Natural killer cell (primary cell): ENCODE results near the gene RAPGEF4. TPM values are rescaled to one million over a fixed set of nuclear protein-coding genes. Genes with fewer than 3 reads are reported as not detected.

ENCODE experiments used
- ATAC-seq, 3 donors: fragments of 150-1000 bp in 2 of 3; fragments of 200-7000 bp in 1 of 3; cut with Tn5 transposase; 1 replicate in 1 of 3; 2 replicates in 2 of 3; pipeline ENCODE4 v1.10.0; 2021; ENCODE audit warnings: mild to moderate bottlenecking in 2 of 3, moderate library complexity in 2 of 3
- DNase-seq, 2 donors: peaks; one replicate each; pipeline versions ENCODE4 v3.0.0 to v3.0.0-alpha.2; 2013 to 2021; ENCODE audit warnings: mixed read lengths in 1 of 2
- H3K27ac ChIP-seq: one replicate; pipeline ENCODE4 v1.5.1; 2013; ENCODE audit warnings: mild to moderate bottlenecking, low read length
- H3K27me3 ChIP-seq: one replicate; pipeline ENCODE4 v1.6.1; 2013; ENCODE audit warnings: low read length; ENCODE audit not compliant: control insufficient read depth, insufficient read depth
- H3K36me3 ChIP-seq: one replicate; pipeline ENCODE4 v1.6.1; 2013; ENCODE audit warnings: low read length; ENCODE audit not compliant: control insufficient read depth, insufficient read depth
- H3K4me1 ChIP-seq: one replicate; pipeline ENCODE4 v1.6.1; 2013; ENCODE audit warnings: low read length; ENCODE audit not compliant: control insufficient read depth, insufficient read depth
- H3K4me3 ChIP-seq: one replicate; pipeline ENCODE4 v1.5.1; 2013; ENCODE audit warnings: low read length
- H3K9me3 ChIP-seq: one replicate; pipeline ENCODE4 v1.6.1; 2013; ENCODE audit warnings: low read length; ENCODE audit not compliant: control insufficient read depth, insufficient read depth
- H3K27ac Mint-ChIP-seq, 2 donors: one replicate each; pipeline ENCODE4 v1.8.0; 2022; ENCODE audit warnings: mild to moderate bottlenecking in 2 of 2, mixed read lengths in 2 of 2, moderate library complexity in 1 of 2
- H3K27me3 Mint-ChIP-seq, 2 donors: one replicate each; pipeline ENCODE4 v1.8.0; 2022; ENCODE audit warnings: low read depth in 2 of 2, mixed read lengths in 2 of 2
- H3K36me3 Mint-ChIP-seq: one replicate; pipeline ENCODE4 v1.8.0; 2022; ENCODE audit warnings: mixed read lengths
- H3K4me1 Mint-ChIP-seq, 2 donors: one replicate each; pipeline ENCODE4 v1.8.0; 2022; ENCODE audit warnings: mixed read lengths in 2 of 2
- H3K4me3 Mint-ChIP-seq: one replicate; pipeline ENCODE4 v1.8.0; 2022; ENCODE audit warnings: mild to moderate bottlenecking, moderate library complexity, mixed read lengths
- H3K9me3 Mint-ChIP-seq, 2 donors: one replicate each; pipeline ENCODE4 v1.8.0; 2022; ENCODE audit warnings: mixed read lengths in 2 of 2
- WGBS: methylation state at CpG from one replicate; pipeline ENCODE4 v1.1.7; 2013; ENCODE audit warnings: missing lambda C conversion rate; ENCODE audit not compliant: insufficient coverage; 5-methylcytosine and 5-hydroxymethylcytosine counted together
- intact Hi-C: fragments of 100-400 bp; cut with micrococcal nuclease; formaldehyde crosslinking; loops from one replicate; pipeline ENCODE4 v1.14.2; 2022
- total RNA-seq, 4 donors: library from RNA; stranded (reverse); fragments of 120-200 nt in 1 of 4; gene quantifications; one replicate each; pipeline versions ENCODE4 v1.2.3 to v1.2.4, GENCODE V29; 2013 to 2022
- TF ChIP-seq, protein P1 (sequence below): fragments of 200-600 bp; IDR thresholded peaks from one replicate; pipeline ENCODE4 v1.8.0; 2022; ENCODE audit warnings: antibody characterized with exemption

The RAPGEF4 gene
- total RNA-seq, 3 donors from 2014 or later (not counting 1 experiment from before 2014, with no cell fraction given) = 0.50 TPM; not detected in 2

DNA sequence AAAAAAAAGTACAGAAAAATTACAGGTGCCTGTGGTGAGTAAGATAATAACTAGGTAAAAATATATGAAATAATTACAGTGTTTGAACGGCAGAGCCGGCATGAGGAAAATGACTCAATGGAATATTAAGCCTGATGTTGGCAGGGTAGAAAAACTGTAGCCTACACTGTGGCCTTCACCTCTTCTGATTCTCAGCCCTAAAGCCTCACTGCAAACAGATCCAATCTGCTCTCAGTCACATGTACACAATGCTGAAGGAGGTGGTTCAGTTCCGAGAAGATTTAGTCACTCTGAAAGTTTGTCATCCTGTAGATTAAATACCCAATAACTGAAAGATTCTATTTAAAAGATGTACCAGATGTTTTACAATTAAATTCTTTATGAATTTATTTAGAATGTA lies 273.1 kb downstream of the RAPGEF4 start:
- ATAC-seq (no peak), DNase-seq (no peak)
- H3K4me3 ChIP-seq = no peak overlapping the region
- H3K4me3 Mint-ChIP-seq = no peak overlapping the region
- no peak overlapping the region for H3K27ac Mint-ChIP-seq
- no peaks in the 10 kb centered on the region for H3K9me3 ChIP-seq
- intact Hi-C loops = no loop called here
- TF ChIP-seq, protein P1, sequence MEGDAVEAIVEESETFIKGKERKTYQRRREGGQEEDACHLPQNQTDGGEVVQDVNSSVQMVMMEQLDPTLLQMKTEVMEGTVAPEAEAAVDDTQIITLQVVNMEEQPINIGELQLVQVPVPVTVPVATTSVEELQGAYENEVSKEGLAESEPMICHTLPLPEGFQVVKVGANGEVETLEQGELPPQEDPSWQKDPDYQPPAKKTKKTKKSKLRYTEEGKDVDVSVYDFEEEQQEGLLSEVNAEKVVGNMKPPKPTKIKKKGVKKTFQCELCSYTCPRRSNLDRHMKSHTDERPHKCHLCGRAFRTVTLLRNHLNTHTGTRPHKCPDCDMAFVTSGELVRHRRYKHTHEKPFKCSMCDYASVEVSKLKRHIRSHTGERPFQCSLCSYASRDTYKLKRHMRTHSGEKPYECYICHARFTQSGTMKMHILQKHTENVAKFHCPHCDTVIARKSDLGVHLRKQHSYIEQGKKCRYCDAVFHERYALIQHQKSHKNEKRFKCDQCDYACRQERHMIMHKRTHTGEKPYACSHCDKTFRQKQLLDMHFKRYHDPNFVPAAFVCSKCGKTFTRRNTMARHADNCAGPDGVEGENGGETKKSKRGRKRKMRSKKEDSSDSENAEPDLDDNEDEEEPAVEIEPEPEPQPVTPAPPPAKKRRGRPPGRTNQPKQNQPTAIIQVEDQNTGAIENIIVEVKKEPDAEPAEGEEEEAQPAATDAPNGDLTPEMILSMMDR = no peak
- H3K27me3 ChIP-seq = peaks cover 3% of the 10 kb centered on the region
- H3K9me3 Mint-ChIP-seq = no peaks in the 10 kb centered on the region
- H3K27ac ChIP-seq = no peak overlapping the region
- no peaks in the 10 kb centered on the region for H3K36me3 ChIP-seq
- H3K27me3 Mint-ChIP-seq = peaks cover 7 to 37% of the 10 kb centered on the region in 2 donors
- 84% methylated on average over 2 of the region's 3 CpGs for WGBS
- no peaks in the 10 kb centered on the region for H3K36me3 Mint-ChIP-seq
- H3K4me1 ChIP-seq = no peaks in the 10 kb centered on the region
- H3K4me1 Mint-ChIP-seq = no peaks in the 10 kb centered on the region

DNA sequence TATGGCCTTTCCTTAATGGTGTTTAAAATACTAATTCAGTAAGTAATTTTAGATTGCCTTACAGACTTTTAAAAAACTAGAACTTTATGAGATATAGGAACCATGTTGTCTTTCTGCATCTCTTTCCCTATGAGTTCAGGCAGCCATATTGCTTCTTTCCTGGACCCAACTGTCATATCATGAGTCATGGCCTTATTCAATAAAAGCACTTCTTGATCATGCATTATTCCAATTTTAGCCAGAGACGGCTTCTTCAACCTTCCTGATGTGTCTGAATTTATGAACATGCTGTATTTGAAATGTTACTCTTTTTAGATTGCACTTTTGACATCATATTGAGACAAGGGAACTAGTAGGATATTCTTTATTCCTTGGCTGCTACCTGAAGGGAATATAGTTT lies 274.6 kb downstream of the RAPGEF4 start:
- Mint-ChIP-seq H3K4me3 (no peak overlapping the region), H3K27me3 (peaks cover 7 to 41% of the 10 kb centered on the region in 2 donors), H3K4me1 (no peaks in the 10 kb centered on the region), H3K9me3 (no peaks in the 10 kb centered on the region), H3K27ac (no peak overlapping the region), H3K36me3 (no peaks in the 10 kb centered on the region)
- H3K36me3 ChIP-seq = no peaks in the 10 kb centered on the region
- no peak for DNase-seq
- H3K4me1 ChIP-seq = no peaks in the 10 kb centered on the region
- no peaks in the 10 kb centered on the region for H3K9me3 ChIP-seq
- no peak overlapping the region for H3K4me3 ChIP-seq
- WGBS = no CpG with 5 or more reads among the region's 1 CpG
- ATAC-seq = no peak
- TF ChIP-seq, protein P1 = no peak
- H3K27ac ChIP-seq = no peak overlapping the region
- intact Hi-C loops = no loop called here
- H3K27me3 ChIP-seq = peaks cover 3% of the 10 kb centered on the region

DNA sequence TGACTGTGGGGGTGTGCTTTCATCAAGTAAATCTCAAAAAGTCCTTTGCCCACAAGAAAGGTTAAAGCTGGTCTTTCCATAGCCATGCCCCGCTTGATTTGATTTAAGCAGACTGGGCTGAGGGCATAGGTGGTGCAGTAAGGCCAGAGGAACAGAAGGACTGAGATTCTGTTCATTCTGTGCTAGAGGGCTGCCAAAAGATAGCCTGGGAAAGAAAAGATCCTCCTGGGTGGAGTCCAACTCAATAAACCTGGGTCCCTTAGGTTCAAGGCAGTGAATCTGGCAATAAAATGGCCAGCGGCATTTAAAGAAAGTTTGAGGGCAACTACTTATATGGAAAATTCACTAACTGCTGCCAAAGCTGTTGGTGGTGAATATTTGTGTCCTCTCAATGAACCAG lies 280.8 kb downstream of the RAPGEF4 start:
- Histone ChIP-seq H3K36me3 (no peaks in the 10 kb centered on the region), H3K27ac (no peak overlapping the region), H3K27me3 (no peaks in the 10 kb centered on the region), H3K9me3 (no peaks in the 10 kb centered on the region), H3K4me1 (no peaks in the 10 kb centered on the region), H3K4me3 (no peak overlapping the region)
- no peak for DNase-seq
- Mint-ChIP-seq H3K4me3 (no peak overlapping the region), H3K27me3 (peaks cover under 1 to 39% of the 10 kb centered on the region in 2 donors), H3K9me3 (no peaks in the 10 kb centered on the region), H3K36me3 (no peaks in the 10 kb centered on the region), H3K4me1 (no peaks in the 10 kb centered on the region), H3K27ac (no peak overlapping the region)
- intact Hi-C loops = no loop called here
- 89% methylated on average over 2 of the region's 2 CpGs for WGBS
- ATAC-seq = no peak
- TF ChIP-seq, protein P1 = no peak

DNA sequence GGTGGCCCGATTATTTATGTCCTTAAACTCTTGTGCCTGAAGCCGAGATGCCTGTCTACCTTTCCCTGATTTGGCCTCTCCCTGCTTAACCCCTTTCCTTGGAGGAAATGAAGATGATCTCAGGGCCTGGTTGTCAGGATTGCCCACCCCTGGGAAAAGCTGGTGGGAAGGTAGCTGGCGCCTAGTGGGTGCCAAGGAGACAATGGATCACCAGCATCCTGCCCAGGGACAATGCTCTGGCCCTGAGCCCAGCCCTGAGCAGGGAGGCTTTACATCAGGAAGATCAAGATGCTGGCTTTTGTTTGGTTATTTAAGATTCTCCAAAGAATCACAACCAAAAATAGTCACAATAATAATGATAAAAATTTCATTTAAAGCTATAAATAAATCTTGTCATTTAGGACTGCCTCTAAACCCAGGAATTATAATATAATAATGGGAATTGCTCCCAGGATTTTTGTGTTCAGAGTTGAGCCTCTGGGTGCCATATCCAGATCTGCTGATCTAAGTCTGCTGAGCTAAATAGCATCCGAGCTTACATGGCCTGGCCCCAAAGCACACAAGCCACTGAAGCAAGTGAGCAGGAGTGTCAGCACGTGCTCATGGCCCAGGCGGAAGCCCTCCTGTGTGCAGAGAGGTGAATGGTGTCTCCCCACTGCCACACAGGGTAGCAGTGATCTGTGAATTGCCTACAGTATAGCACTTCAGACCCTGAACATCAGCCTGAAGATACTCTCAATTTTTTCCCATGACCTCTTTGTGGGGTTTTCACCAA lies 282.2 kb downstream of the RAPGEF4 start:
- H3K27ac ChIP-seq = no peak overlapping the region
- H3K9me3 Mint-ChIP-seq = no peaks in the 10 kb centered on the region
- no peak overlapping the region for H3K27ac Mint-ChIP-seq
- peaks cover 0 to 41% of the 10 kb centered on the region in 2 donors for H3K27me3 Mint-ChIP-seq
- H3K4me1 ChIP-seq = no peaks in the 10 kb centered on the region
- no peaks in the 10 kb centered on the region for H3K36me3 Mint-ChIP-seq
- peaks cover under 1% of the 10 kb centered on the region for H3K27me3 ChIP-seq
- intact Hi-C loops = no loop called here
- H3K4me3 Mint-ChIP-seq = no peak overlapping the region
- TF ChIP-seq, protein P1 = no peak
- DNase-seq (no peak), ATAC-seq (no peak)
- no peaks in the 10 kb centered on the region for H3K9me3 ChIP-seq
- WGBS = 82% methylated on average over 6 of the region's 6 CpGs
- no peaks in the 10 kb centered on the region for H3K4me1 Mint-ChIP-seq
- no peak overlapping the region for H3K4me3 ChIP-seq
- H3K36me3 ChIP-seq = no peaks in the 10 kb centered on the region
